Measurements from ENCODE around the gene CPD. TPM values are rescaled to one million over a fixed set of nuclear protein-coding genes. Genes with fewer than 3 reads are reported as not detected.

Gene CPD
- total RNA-seq, 1 donor from 2014 or later = 124 TPM

GRCh38 chr17:30503558-30503957, 124.8 kb downstream of the CPD start:
- no peak overlapping the region for H3K4me3 ChIP-seq (ENCODE audit: low read depth, low read length)
- no peak for DNase-seq (ENCODE audit: low read depth)
- TF ChIP-seq CTCF (conservative IDR thresholded peaks at IDR 0.05; ENCODE audit: low read depth, low read length) = no peak

- TF ChIP-seq CTCF (conservative IDR thresholded peaks at IDR 0.05; ENCODE audit: low read depth, low read length) = no peak
- no peak overlapping the region for H3K4me3 ChIP-seq (ENCODE audit: low read depth, low read length)
- no peak for DNase-seq (ENCODE audit: low read depth)
These were observed 127.2 kb downstream of the CPD start for GRCh38 chr17:30505868-30506417.

DNA sequence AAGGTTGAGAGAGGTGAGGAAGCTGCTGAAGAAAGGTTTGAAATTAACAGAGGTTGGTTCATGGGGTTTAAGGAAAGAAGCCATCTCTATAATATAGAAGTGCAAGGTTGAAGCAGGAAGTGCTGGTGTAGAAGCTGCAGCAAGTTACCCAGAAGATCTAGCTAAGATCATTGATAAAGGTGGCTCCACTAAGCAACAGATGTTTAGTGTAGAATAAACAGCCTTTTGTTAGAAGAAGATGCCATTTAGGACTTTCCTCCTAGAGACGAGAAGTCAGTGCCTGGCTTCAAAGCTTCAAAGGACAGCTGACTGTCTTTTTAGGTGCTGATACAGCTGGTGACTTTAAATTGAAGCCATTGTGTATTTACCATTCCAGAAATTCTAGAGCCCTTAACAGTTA, 127.8 kb downstream of the CPD start:
- no peak for DNase-seq (ENCODE audit: low read depth)
- no peak for TF ChIP-seq CTCF (conservative IDR thresholded peaks at IDR 0.05; ENCODE audit: low read depth, low read length)
- no peak overlapping the region for H3K4me3 ChIP-seq (ENCODE audit: low read depth, low read length)

DNA sequence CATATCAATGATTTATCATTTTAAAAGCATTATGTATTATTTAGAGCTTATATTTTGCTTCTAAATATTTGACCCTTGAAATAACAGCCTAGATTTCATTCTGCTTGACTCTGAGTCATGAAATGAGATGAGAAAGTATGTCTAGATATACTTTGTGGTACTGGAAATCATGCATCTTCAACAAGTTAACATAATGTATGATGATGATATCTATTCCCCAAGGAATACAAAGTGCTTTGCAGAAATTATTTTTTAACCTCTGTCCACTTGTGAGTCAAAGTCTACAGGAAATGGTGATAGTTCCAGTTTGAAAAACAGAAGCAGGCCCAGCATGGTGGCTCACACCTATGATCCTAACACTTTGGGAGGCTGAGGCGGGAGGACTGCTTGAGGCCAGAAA, 134.6 kb downstream of the CPD start:
- TF ChIP-seq CTCF (conservative IDR thresholded peaks at IDR 0.05; ENCODE audit: low read depth, low read length) = no peak
- DNase-seq (ENCODE audit: low read depth) = no peak
- H3K4me3 ChIP-seq (ENCODE audit: low read depth, low read length) = no peak overlapping the region

DNA sequence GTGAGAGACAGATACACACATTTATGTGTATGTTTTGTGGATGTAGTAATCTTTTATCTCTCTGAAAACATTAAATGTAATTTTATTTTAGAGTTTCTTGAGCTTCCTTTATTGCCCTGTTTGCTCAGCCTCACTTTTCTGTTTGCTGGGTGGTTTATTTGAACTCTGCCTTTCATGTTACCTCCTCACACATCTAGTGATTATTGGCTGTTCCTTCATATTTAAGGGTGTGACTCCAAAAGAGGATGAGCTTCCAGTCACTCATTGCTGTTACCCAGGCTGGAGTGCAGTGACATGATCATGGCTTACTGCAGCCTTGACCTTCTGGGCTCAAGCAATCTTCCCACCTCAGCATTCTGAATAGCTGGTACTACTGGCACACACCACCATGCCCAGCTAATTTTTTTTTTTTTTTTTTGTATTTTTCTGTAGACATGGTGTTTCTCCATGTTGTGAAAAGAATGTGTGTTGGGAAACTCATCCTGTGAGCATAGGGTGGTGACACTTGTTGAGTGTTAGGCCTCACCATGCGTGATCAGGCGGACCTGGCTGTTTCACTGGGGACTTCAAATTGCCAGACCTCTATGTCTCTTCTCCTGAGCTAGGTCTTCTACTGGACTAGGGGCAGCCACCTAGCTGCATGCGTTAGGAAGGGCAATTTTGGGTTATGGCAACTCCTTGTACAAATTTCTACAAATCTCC, 136.3 kb downstream of the CPD start:
- DNase-seq (ENCODE audit: low read depth) = no peak
- no peak for TF ChIP-seq CTCF (conservative IDR thresholded peaks at IDR 0.05; ENCODE audit: low read depth, low read length)
- no peak overlapping the region for H3K4me3 ChIP-seq (ENCODE audit: low read depth, low read length)

DNA sequence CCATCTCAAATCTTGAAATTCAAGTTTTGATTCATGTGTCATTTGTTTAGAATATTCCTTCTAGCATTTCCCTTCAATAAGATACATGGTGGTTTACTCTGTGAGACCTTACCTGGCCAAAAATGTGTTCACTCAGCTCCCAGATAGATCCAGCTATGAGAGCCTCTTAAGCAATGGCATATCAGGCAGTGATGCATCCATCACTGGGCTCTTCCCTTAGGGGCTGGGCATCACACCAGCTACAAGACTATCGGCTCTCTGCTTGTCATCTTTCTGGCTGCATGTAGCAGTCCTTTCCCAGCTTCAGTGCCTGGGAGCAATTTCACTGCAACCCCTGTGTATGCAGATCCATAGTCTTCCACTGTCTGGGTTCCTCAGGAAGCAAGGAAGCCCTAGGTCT, 139.1 kb downstream of the CPD start:
- no peak overlapping the region for H3K4me3 ChIP-seq (ENCODE audit: low read depth, low read length)
- DNase-seq (ENCODE audit: low read depth) = no peak
- TF ChIP-seq CTCF (conservative IDR thresholded peaks at IDR 0.05; ENCODE audit: low read depth, low read length) = no peak

- DNase-seq (ENCODE audit: low read depth) = no peak
- TF ChIP-seq CTCF (conservative IDR thresholded peaks at IDR 0.05; ENCODE audit: low read depth, low read length) = no peak
- H3K4me3 ChIP-seq (ENCODE audit: low read depth, low read length) = no peak overlapping the region
These were observed 140.4 kb downstream of the CPD start for GRCh38 chr17:30519166-30519565.

Measured in epithelial cell of proximal tubule (primary cell).